M059J (cell line): ENCODE measurements around the gene CDC42SE2. TPM values are rescaled to one million over a fixed set of nuclear protein-coding genes. Genes with fewer than 3 reads are reported as not detected.
"Not testable (repeated sequence)": the region's sequence is repeated elsewhere in the genome, so short reads cannot be mapped to it uniquely, and the experiment has no call there.

Experiments
- DNase-seq: peaks from one replicate; pipeline ENCODE4 v3.0.0-alpha.2; 2012; ENCODE audit warnings: low read depth
- total RNA-seq: library from RNA; depleted of rRNA; stranded (reverse); fragments of >200 nt; shearing (Covaris generic); gene quantifications from 2 replicates; pipeline ENCODE4 v1.2.3, GENCODE V29; 2014

CDC42SE2 gene
- total RNA-seq, 1 experiment from 2014 or later: 31.1 TPM

GRCh38 chr5:131277875-131278740, 14.3 kb downstream of the CDC42SE2 start:
- no peak for DNase-seq

- DNase-seq: not testable (repeated sequence)
These were observed 14.9 kb downstream of the CDC42SE2 start for GRCh38 chr5:131278741-131279124.

- no peak for DNase-seq
These were observed 15.4 kb downstream of the CDC42SE2 start for GRCh38 chr5:131279204-131279603.

GRCh38 chr5:131280417-131280816, 16.6 kb downstream of the CDC42SE2 start:
- DNase-seq: no peak

- no peak for DNase-seq
These were observed 17.4 kb downstream of the CDC42SE2 start for GRCh38 chr5:131281133-131281867.

GRCh38 chr5:131281868-131282234, 18.0 kb downstream of the CDC42SE2 start:
- no peak for DNase-seq

GRCh38 chr5:131282235-131282634, 18.4 kb downstream of the CDC42SE2 start:
- DNase-seq: no peak

GRCh38 chr5:131285703-131286399, 22.0 kb downstream of the CDC42SE2 start:
- DNase-seq: no peak

GRCh38 chr5:131286400-131286715, 22.5 kb downstream of the CDC42SE2 start:
- DNase-seq: no peak

- no peak for DNase-seq
These were observed 24.5 kb downstream of the CDC42SE2 start for GRCh38 chr5:131288328-131288727.

GRCh38 chr5:131289738-131290137, 25.9 kb downstream of the CDC42SE2 start:
- no peak for DNase-seq

- DNase-seq: no peak
These were observed 32.4 kb downstream of the CDC42SE2 start for GRCh38 chr5:131296213-131296672.

GRCh38 chr5:131297886-131298285, 34.0 kb downstream of the CDC42SE2 start:
- no peak for DNase-seq

- no peak for DNase-seq
These were observed 35.6 kb downstream of the CDC42SE2 start for GRCh38 chr5:131299465-131299864.

- DNase-seq: no peak
These were observed 38.7 kb downstream of the CDC42SE2 start for GRCh38 chr5:131302506-131302905.

- peak; percentile 58 for DNase-seq
These were observed 39.7 kb downstream of the CDC42SE2 start for GRCh38 chr5:131303537-131303936.

GRCh38 chr5:131304414-131304813, 40.6 kb downstream of the CDC42SE2 start:
- no peak for DNase-seq

- no peak for DNase-seq
These were observed 41.4 kb downstream of the CDC42SE2 start for GRCh38 chr5:131305138-131305689.

- peak; percentile 65 for DNase-seq
These were observed 42.1 kb downstream of the CDC42SE2 start for GRCh38 chr5:131305906-131306305.

GRCh38 chr5:131312235-131312772, 48.5 kb downstream of the CDC42SE2 start:
- not testable (repeated sequence) for DNase-seq

- no peak for DNase-seq
These were observed 52.2 kb downstream of the CDC42SE2 start for GRCh38 chr5:131316026-131316425.

GRCh38 chr5:131316822-131317221, 53.0 kb downstream of the CDC42SE2 start:
- DNase-seq: no peak
